ENCODE results near the gene FUOM.

DNA sequence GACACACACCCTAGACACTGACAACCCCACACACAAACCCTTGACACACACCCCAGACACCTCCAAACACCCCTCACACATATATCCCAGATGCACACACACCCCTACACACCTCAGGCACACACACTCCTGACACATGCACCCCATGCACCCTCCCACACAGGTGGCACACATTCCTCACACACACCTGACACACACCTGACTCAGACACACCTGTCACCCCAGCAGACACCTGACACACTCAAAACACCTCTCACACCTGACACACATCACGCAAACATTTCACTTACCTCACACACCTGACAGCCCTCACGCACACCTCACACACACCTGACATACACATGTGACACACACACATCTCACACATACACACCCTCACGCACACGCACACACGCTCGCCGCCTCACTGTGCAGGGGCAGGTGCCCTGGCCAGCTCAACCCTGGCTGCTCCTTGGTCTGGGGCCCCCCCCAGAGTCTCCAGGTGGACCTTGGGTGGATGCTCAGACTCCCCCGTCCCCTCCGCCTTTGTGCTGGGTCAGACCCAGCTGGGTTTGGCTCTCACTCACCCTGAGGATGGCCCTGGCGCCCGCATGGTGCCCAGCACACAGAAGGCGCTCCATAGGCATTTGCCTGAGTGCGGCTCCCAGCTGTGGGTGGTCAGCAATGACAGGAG lies 18.0 kb downstream of the FUOM start:
- TF ChIP-seq CTCF (IDR thresholded peaks at IDR 0.05; ENCODE audit: control extremely low read depth in 1 of 3, insufficient read depth in 1 of 3, low read depth in 1 of 3, low read length in 3 of 3) (no peak), POLR2A (IDR thresholded peaks at IDR 0.05; ENCODE audit: control extremely low read depth in 1 of 2, low read depth in 2 of 2, low read length in 2 of 2) (no peak), GABPA (IDR thresholded peaks at IDR 0.05; ENCODE audit: borderline replicate concordance, insufficient read depth, low read length) (no peak), EP300 (IDR thresholded peaks at IDR 0.05; ENCODE audit: borderline replicate concordance in 1 of 2, low read depth in 2 of 2, low read length in 2 of 2) (no peak), EZH2 (IDR thresholded peaks at IDR 0.05; ENCODE audit: low read depth, low read length, severe bottlenecking) (no peak), CREB1 (IDR thresholded peaks at IDR 0.05) (no peak), NRF1 (IDR thresholded peaks at IDR 0.05; ENCODE audit: low read depth, low read length) (no peak), CHD2 (IDR thresholded peaks at IDR 0.05; ENCODE audit: low read length) (no peak)
